Activated T-helper 17 cell treated with anti-CD3 and anti-CD28 coated beads, Interleukin-2, amount 50 U/mL, for 72 hours (primary cell): Measurements from ENCODE around the gene MLPH. TPM values are rescaled to one million over a fixed set of nuclear protein-coding genes. Genes with fewer than 3 reads are reported as not detected.
A peak's percentile ranks its signal among the peaks of the same experiment; 100 is the strongest.

ENCODE experiments used
- ATAC-seq: fragments of 150-1000 bp; cut with Tn5 transposase; replicated peaks from 2 replicates; pipeline ENCODE4 v1.10.0; 2021; ENCODE audit warnings: mild to moderate bottlenecking, moderate library complexity
- H3K27ac Mint-ChIP-seq: one replicate; pipeline ENCODE4 v1.8.0; 2022; ENCODE audit warnings: mixed read lengths
- H3K27me3 Mint-ChIP-seq: one replicate; pipeline ENCODE4 v1.8.0; 2022; ENCODE audit warnings: mixed read lengths
- H3K36me3 Mint-ChIP-seq: one replicate; pipeline ENCODE4 v1.8.0; 2022; ENCODE audit warnings: low read depth, mild to moderate bottlenecking, mixed read lengths
- H3K4me1 Mint-ChIP-seq: one replicate; pipeline ENCODE4 v1.8.0; 2022; ENCODE audit warnings: mixed read lengths
- H3K4me3 Mint-ChIP-seq: one replicate; pipeline ENCODE4 v1.8.0; 2022; ENCODE audit warnings: mild to moderate bottlenecking, mixed read lengths
- H3K9me3 Mint-ChIP-seq: one replicate; pipeline ENCODE4 v1.8.0; 2022; ENCODE audit warnings: mixed read lengths
- total RNA-seq, 2 donors: library from RNA; stranded (reverse); gene quantifications; one replicate each; pipeline ENCODE4 v1.2.3, GENCODE V29; 2022

Gene MLPH
- total RNA-seq, 2 donors from 2014 or later = not detected

DNA sequence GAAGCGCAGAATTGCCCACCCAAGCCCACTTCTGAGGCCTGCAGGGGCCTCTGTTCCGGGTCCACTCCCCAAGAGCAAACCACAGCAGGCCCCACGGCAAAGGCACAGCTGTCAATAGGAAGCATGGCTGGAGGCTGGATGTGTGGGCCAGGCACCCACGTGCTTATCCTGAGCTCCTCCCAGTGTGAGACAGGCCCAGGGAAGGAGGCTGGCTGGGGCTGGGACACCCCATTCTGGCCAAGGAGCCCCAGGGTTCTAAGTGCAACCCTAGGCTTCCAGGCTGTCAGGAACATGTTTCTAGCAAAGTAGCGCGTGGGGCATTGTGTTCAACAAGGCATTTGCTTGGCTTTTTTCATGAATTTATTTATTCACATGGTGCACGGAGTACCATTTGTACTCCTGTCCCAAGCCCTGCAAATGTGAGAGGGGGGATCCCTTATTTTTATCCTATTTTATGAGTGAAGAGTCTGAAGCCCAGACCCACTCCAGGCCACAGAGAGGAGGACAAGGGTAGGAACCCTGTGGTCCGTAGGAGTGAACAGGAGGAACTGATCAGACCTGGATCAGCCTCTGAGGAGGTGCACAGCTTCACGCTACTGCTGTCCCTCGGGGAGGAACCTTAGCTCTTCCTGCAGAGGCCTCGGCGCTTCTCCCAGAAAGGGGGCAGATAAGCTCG lies 109.6 kb downstream of the MLPH start:
- H3K27ac Mint-ChIP-seq = no peak overlapping the region
- peak; percentile 2 for ATAC-seq
- peaks cover 2% of the 10 kb centered on the region for H3K4me1 Mint-ChIP-seq
- H3K9me3 Mint-ChIP-seq = no peaks in the 10 kb centered on the region
- H3K4me3 Mint-ChIP-seq = no peak overlapping the region
- H3K27me3 Mint-ChIP-seq = no peaks in the 10 kb centered on the region
- H3K36me3 Mint-ChIP-seq = no peaks in the 10 kb centered on the region

DNA sequence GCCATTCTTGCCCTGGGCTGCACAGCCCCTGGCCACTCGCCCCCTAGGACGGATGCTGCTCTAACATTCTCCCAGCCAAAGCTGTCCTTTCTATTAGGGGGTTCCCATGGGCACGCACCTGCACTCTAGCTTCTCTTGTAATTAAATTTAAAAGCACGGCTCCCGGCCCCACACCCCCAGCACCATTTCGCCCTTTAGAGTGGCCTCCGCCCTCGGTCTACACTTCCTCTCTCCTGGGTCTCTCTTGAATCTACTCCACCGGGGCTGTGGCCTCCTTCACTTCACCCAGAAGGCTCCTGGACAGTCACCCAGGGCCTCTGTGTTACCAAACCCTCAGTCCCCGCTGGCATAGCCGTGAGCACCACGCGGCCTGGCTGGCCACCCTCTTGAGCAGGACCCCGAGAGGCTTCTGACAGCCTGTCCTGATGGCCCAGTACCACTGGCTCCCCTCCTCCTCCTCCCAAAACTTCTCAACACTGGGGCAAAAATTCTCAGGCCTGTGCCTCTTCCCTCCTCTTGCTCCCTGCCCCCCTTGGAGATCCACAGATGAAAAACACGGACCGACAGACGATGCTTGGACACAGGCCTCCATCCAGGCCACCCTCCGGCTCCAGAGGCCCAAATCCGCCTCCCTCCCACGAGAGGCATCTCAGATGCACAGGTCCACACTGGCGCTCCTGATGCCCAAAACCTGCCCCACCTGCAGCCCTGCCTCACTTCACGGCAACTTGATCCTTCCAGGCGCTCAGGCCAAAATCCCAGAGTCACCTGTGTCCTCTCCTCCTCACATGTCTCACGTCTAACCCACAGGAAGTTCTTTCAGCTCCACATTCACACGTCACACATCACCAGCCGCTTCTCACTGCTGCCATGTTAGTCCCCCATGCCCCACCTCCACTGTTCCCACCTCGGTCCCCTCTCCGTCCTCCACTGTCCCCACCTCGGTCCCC lies 110.4 kb downstream of the MLPH start:
- H3K9me3 Mint-ChIP-seq = no peaks in the 10 kb centered on the region
- H3K4me1 Mint-ChIP-seq = no peaks in the 10 kb centered on the region
- no peaks in the 10 kb centered on the region for H3K27me3 Mint-ChIP-seq
- no peak for ATAC-seq
- H3K4me3 Mint-ChIP-seq = no peak overlapping the region
- H3K36me3 Mint-ChIP-seq = no peaks in the 10 kb centered on the region
- peak overlapping the region; percentile 14 for H3K27ac Mint-ChIP-seq

- H3K4me1 Mint-ChIP-seq = peaks cover 8% of the 10 kb centered on the region
- peak overlapping the region; percentile 58 for H3K27ac Mint-ChIP-seq
- no peak for ATAC-seq
Observed at GRCh38 chr2:237598468-237599208, 111.6 kb downstream of the MLPH start.

GRCh38 chr2:237599465-237600110 lies 112.5 kb downstream of the MLPH start:
- H3K27ac Mint-ChIP-seq = peak overlapping the region; percentile 58
- H3K4me1 Mint-ChIP-seq = peaks cover 8% of the 10 kb centered on the region
- no peak for ATAC-seq
- no peaks in the 10 kb centered on the region for H3K9me3 Mint-ChIP-seq
- H3K27me3 Mint-ChIP-seq = no peaks in the 10 kb centered on the region
- no peak overlapping the region for H3K4me3 Mint-ChIP-seq
- no peaks in the 10 kb centered on the region for H3K36me3 Mint-ChIP-seq

More at GRCh38 chr2:237598468-237599208, 111.6 kb downstream of the MLPH start:
- no peaks in the 10 kb centered on the region for H3K9me3 Mint-ChIP-seq
- no peaks in the 10 kb centered on the region for H3K27me3 Mint-ChIP-seq
- H3K36me3 Mint-ChIP-seq = no peaks in the 10 kb centered on the region
- no peak overlapping the region for H3K4me3 Mint-ChIP-seq

GRCh38 chr2:237600205-237600846 lies 113.3 kb downstream of the MLPH start:
- no peaks in the 10 kb centered on the region for H3K27me3 Mint-ChIP-seq
- H3K27ac Mint-ChIP-seq = no peak overlapping the region
- no peak for ATAC-seq
- H3K9me3 Mint-ChIP-seq = no peaks in the 10 kb centered on the region
- no peaks in the 10 kb centered on the region for H3K36me3 Mint-ChIP-seq
- no peak overlapping the region for H3K4me3 Mint-ChIP-seq
- H3K4me1 Mint-ChIP-seq = peaks cover 8% of the 10 kb centered on the region

GRCh38 chr2:237601453-237602116 lies 114.5 kb downstream of the MLPH start:
- peaks cover 8% of the 10 kb centered on the region for H3K4me1 Mint-ChIP-seq
- no peak overlapping the region for H3K4me3 Mint-ChIP-seq
- H3K27ac Mint-ChIP-seq = peak overlapping the region; percentile 20
- no peaks in the 10 kb centered on the region for H3K27me3 Mint-ChIP-seq
- no peaks in the 10 kb centered on the region for H3K36me3 Mint-ChIP-seq
- no peak for ATAC-seq
- H3K9me3 Mint-ChIP-seq = no peaks in the 10 kb centered on the region

GRCh38 chr2:237602409-237602808 lies 115.4 kb downstream of the MLPH start:
- Mint-ChIP-seq H3K4me1 (peaks cover 8% of the 10 kb centered on the region), H3K4me3 (no peak overlapping the region), H3K36me3 (no peaks in the 10 kb centered on the region), H3K27me3 (no peaks in the 10 kb centered on the region), H3K27ac (peak overlapping the region; percentile 88), H3K9me3 (no peaks in the 10 kb centered on the region)
- ATAC-seq = no peak

- ATAC-seq = no peak
- no peaks in the 10 kb centered on the region for H3K36me3 Mint-ChIP-seq
- H3K4me1 Mint-ChIP-seq = peaks cover 8% of the 10 kb centered on the region
- no peaks in the 10 kb centered on the region for H3K27me3 Mint-ChIP-seq
- peak overlapping the region; percentile 71 for H3K4me3 Mint-ChIP-seq
- H3K27ac Mint-ChIP-seq = peak overlapping the region; percentile 88
- no peaks in the 10 kb centered on the region for H3K9me3 Mint-ChIP-seq
Observed at GRCh38 chr2:237603049-237603717, 116.1 kb downstream of the MLPH start.

DNA sequence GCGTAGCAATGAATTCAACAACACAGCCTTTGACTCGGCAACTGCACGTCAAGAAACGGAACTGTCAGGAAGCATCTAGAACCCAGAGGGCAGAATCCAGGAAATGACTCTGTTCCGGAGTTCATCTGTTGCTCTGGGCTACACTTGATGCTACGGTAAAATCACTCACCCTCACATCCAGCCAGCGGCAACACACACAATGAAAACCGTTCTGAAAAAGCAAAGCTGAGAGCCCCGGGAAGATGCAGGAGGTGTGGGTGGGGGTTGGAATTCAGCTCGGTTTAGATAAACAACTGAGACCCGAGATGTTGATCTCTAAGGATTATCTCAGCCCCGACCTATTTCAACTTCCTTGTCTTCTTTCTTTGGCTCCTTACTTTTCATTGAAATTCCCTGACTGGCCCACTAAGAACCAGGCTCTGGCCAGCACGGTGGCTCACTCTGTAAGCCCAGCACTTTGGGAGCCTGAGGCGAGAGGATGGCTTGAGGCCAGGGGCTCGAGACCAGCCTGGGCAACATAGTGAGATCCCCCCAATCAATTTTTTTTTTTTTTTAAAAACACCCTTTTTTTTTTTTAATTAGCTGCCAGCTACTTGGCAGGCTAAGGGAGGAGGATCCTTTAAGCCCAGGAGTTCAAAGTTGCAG lies 116.8 kb downstream of the MLPH start:
- Mint-ChIP-seq H3K4me1 (peaks cover 8% of the 10 kb centered on the region), H3K36me3 (no peaks in the 10 kb centered on the region), H3K27me3 (no peaks in the 10 kb centered on the region), H3K27ac (peak overlapping the region; percentile 88), H3K4me3 (peak overlapping the region; percentile 71), H3K9me3 (no peaks in the 10 kb centered on the region)
- peak; percentile 97 for ATAC-seq

DNA sequence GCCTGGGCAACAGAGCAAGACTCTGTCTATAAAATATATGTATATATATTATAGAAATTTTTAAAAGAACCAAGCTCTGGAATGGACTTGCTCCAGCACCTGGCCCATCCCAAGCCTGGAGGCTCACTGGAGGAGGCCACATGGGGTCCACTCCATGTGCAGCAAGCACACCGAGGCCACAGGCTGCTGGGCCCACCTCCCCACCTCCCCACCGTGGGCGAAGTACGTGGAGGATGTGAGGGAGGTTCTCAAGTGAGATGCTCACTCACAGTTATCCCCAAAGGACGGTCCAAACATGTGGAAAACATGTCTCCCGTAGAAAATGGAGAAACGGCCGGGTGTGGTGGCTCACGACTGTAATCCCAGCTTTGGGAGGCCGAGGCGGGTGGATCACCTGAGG lies 117.3 kb downstream of the MLPH start:
- no peaks in the 10 kb centered on the region for H3K9me3 Mint-ChIP-seq
- H3K27ac Mint-ChIP-seq = peak overlapping the region; percentile 88
- no peaks in the 10 kb centered on the region for H3K27me3 Mint-ChIP-seq
- H3K4me3 Mint-ChIP-seq = peak overlapping the region; percentile 71
- H3K4me1 Mint-ChIP-seq = peaks cover 8% of the 10 kb centered on the region
- no peak for ATAC-seq
- H3K36me3 Mint-ChIP-seq = no peaks in the 10 kb centered on the region
